ENCODE data around the gene SLC22A1. TPM values are rescaled to one million over a fixed set of nuclear protein-coding genes. Genes with fewer than 3 reads are reported as not detected.
"Not testable (repeated sequence)": the region's sequence is repeated elsewhere in the genome, so short reads cannot be mapped to it uniquely, and the experiment has no call there.

Gene SLC22A1
- total RNA-seq, 3 donors from 2014 or later (not counting 1 experiment from before 2014, with no cell fraction given): 1.4 to 4.5 (median 3.0) TPM

- H3K36me3 Mint-ChIP-seq: no peaks in the 10 kb centered on the region
- no peaks in the 10 kb centered on the region for H3K27me3 ChIP-seq (ENCODE audit: control insufficient read depth, insufficient read depth, low read length)
- H3K4me3 Mint-ChIP-seq: no peak overlapping the region
- no peak overlapping the region for H3K4me3 ChIP-seq (ENCODE audit: low read length)
- H3K9me3 Mint-ChIP-seq: no peaks in the 10 kb centered on the region
- DNase-seq (peak; percentile 47 to 77), ATAC-seq (peak; percentile 63 to 87 (median 83))
- peak; percentile 87 for TF ChIP-seq CTCF (IDR thresholded peaks at IDR 0.05)
- peaks cover 8 to 9% of the 10 kb centered on the region in 2 donors for H3K4me1 Mint-ChIP-seq
- intact Hi-C loops (cut with micrococcal nuclease): loop anchor here (1.0 kb wide), 2 partner anchors 318 to 396 kb away; no protein-coding TSS in a partner anchor
- H3K9me3 ChIP-seq (ENCODE audit: control insufficient read depth, insufficient read depth, low read length): no peaks in the 10 kb centered on the region
- no peaks in the 10 kb centered on the region for H3K27me3 Mint-ChIP-seq (ENCODE audit: low read depth in 2 of 2)
- peaks cover 3% of the 10 kb centered on the region for H3K4me1 ChIP-seq (ENCODE audit: control insufficient read depth, insufficient read depth, low read length)
- WGBS (ENCODE audit: insufficient coverage): 61% methylated on average over 8 of the region's 8 CpGs
- peaks cover 2% of the 10 kb centered on the region for H3K36me3 ChIP-seq (ENCODE audit: control insufficient read depth, insufficient read depth, low read length)
- peak overlapping the region; percentile 21 to 69 for H3K27ac Mint-ChIP-seq
- no peak overlapping the region for H3K27ac ChIP-seq (ENCODE audit: low read length)
These were observed 16.6 kb downstream of the SLC22A1 start for GRCh38 chr6:160137989-160138835.

- peaks cover 2% of the 10 kb centered on the region for H3K36me3 ChIP-seq (ENCODE audit: control insufficient read depth, insufficient read depth, low read length)
- no peaks in the 10 kb centered on the region for H3K9me3 Mint-ChIP-seq
- no peaks in the 10 kb centered on the region for H3K27me3 Mint-ChIP-seq (ENCODE audit: low read depth in 2 of 2)
- H3K36me3 Mint-ChIP-seq: no peaks in the 10 kb centered on the region
- no peak overlapping the region for H3K4me3 Mint-ChIP-seq
- H3K4me1 ChIP-seq (ENCODE audit: control insufficient read depth, insufficient read depth, low read length): peaks cover 3% of the 10 kb centered on the region
- H3K9me3 ChIP-seq (ENCODE audit: control insufficient read depth, insufficient read depth, low read length): no peaks in the 10 kb centered on the region
- intact Hi-C loops (cut with micrococcal nuclease): loop anchor here (1.0 kb wide), 2 partner anchors 317 to 395 kb away; no protein-coding TSS in a partner anchor
- 90% methylated on average over 13 of the region's 13 CpGs for WGBS (ENCODE audit: insufficient coverage)
- no peak overlapping the region for H3K27ac ChIP-seq (ENCODE audit: low read length)
- TF ChIP-seq CTCF (IDR thresholded peaks at IDR 0.05): no peak
- H3K4me1 Mint-ChIP-seq: peaks cover 8 to 9% of the 10 kb centered on the region in 2 donors
- ATAC-seq (no peak), DNase-seq (no peak)
- no peaks in the 10 kb centered on the region for H3K27me3 ChIP-seq (ENCODE audit: control insufficient read depth, insufficient read depth, low read length)
- peak overlapping the region; percentile 21 to 69 for H3K27ac Mint-ChIP-seq
- H3K4me3 ChIP-seq (ENCODE audit: low read length): no peak overlapping the region
These were observed 17.3 kb downstream of the SLC22A1 start for GRCh38 chr6:160138839-160139419.

GRCh38 chr6:160139420-160139851, 17.8 kb downstream of the SLC22A1 start:
- H3K27ac Mint-ChIP-seq: no peak overlapping the region
- intact Hi-C loops (cut with micrococcal nuclease): no loop called here
- no peak for ATAC-seq
- H3K4me3 Mint-ChIP-seq: no peak overlapping the region
- H3K9me3 Mint-ChIP-seq: no peaks in the 10 kb centered on the region
- peaks cover 8 to 9% of the 10 kb centered on the region in 2 donors for H3K4me1 Mint-ChIP-seq
- peaks cover 2% of the 10 kb centered on the region for H3K36me3 ChIP-seq (ENCODE audit: control insufficient read depth, insufficient read depth, low read length)
- 93% methylated on average over 12 of the region's 12 CpGs for WGBS (ENCODE audit: insufficient coverage)
- peaks cover 3% of the 10 kb centered on the region for H3K4me1 ChIP-seq (ENCODE audit: control insufficient read depth, insufficient read depth, low read length)
- no peak overlapping the region for H3K27ac ChIP-seq (ENCODE audit: low read length)
- H3K27me3 Mint-ChIP-seq (ENCODE audit: low read depth in 2 of 2): no peaks in the 10 kb centered on the region
- TF ChIP-seq CTCF (IDR thresholded peaks at IDR 0.05): no peak
- H3K36me3 Mint-ChIP-seq: peaks cover 4% of the 10 kb centered on the region
- DNase-seq: no peak
- no peaks in the 10 kb centered on the region for H3K27me3 ChIP-seq (ENCODE audit: control insufficient read depth, insufficient read depth, low read length)
- H3K9me3 ChIP-seq (ENCODE audit: control insufficient read depth, insufficient read depth, low read length): no peaks in the 10 kb centered on the region
- no peak overlapping the region for H3K4me3 ChIP-seq (ENCODE audit: low read length)

- H3K4me3 Mint-ChIP-seq; H3K27me3 ChIP-seq (ENCODE audit: control insufficient read depth, insufficient read depth, low read length); DNase-seq; H3K4me3 ChIP-seq (ENCODE audit: low read length); H3K27me3 Mint-ChIP-seq (ENCODE audit: low read depth in 2 of 2); ATAC-seq; H3K27ac ChIP-seq (ENCODE audit: low read length); H3K4me1 Mint-ChIP-seq; H3K36me3 ChIP-seq (ENCODE audit: control insufficient read depth, insufficient read depth, low read length); H3K9me3 ChIP-seq (ENCODE audit: control insufficient read depth, insufficient read depth, low read length); H3K9me3 Mint-ChIP-seq; H3K27ac Mint-ChIP-seq; H3K36me3 Mint-ChIP-seq; intact Hi-C loops (cut with micrococcal nuclease); H3K4me1 ChIP-seq (ENCODE audit: control insufficient read depth, insufficient read depth, low read length): not testable (repeated sequence)
- WGBS (ENCODE audit: insufficient coverage): 100% methylated on average over 1 of the region's 3 CpGs
These were observed 18.9 kb downstream of the SLC22A1 start for GRCh38 chr6:160140493-160140892.

All from natural killer cell (primary cell).